Stimulated activated CD4-positive, alpha-beta T cell treated with anti-CD3 and anti-CD28 coated beads, TNF-alpha, amount 100 ng/mL, for 1 hour (primary cell): ENCODE data around the gene SLBP.

ENCODE experiments used
- DNase-seq, 3 donors: peaks; one replicate each; pipeline ENCODE4 v3.0.0-alpha.2; 2020; ENCODE audit warnings: low read depth in 3 of 3, low spot score in 1 of 3

Gene SLBP

GRCh38 chr4:1727117-1728031 is 15.3 kb upstream of the SLBP start:
- no peak for DNase-seq

- peak; percentile 80 to 92 (median 80) for DNase-seq
Observed at GRCh38 chr4:1726146-1726934, 14.2 kb upstream of the SLBP start.

DNA sequence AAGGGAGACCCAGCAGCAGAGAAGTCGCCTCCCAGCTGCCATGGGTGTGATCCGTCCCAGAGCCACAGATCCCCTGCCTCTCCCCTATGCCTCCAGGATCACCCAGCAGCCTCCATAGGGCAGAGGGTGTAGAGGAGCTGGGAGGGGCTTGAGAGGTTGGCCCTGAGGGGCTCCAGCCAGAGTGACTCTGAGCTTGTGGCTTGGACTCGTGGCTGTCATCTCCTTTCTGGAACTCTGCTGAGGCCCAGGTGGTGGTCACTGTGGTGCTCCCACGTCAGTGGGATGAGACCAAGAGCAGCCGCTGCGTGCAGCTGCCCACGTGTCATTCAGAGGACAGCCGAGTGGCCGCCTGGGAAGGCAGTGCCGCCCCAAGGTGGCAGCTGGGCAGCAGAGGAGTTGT is 13.4 kb upstream of the SLBP start:
- DNase-seq = no peak

DNA sequence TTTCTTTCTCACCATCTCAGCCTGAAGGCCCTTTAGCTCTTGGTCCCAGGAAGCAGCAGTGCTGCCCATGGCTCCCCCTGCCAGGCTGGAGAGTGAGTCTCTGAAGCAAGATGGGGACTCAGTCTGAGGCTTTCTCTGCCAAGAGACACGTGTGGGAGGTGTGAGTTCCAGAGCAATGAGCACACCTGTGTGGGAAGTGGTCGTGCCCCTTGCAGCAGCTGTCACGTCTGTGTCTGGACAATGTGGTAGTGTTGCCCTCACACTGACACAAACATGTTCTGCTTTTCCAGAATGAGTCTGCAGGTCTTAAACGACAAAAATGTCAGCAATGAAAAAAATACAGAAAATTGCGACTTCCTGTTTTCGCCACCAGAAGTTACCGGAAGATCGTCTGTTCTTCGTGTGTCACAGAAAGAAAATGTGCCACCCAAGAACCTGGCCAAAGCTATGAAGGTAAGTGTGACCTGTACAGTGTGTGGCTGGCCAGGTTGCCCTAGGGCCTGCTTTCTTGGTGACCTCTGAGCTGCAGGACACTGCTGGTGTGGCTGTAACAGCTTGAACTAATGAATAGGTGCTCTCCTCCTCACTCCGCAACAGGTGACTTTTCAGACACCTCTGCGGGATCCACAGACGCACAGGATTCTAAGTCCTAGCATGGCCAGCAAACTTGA is 11.1 kb upstream of the SLBP start:
- DNase-seq = no peak

DNA sequence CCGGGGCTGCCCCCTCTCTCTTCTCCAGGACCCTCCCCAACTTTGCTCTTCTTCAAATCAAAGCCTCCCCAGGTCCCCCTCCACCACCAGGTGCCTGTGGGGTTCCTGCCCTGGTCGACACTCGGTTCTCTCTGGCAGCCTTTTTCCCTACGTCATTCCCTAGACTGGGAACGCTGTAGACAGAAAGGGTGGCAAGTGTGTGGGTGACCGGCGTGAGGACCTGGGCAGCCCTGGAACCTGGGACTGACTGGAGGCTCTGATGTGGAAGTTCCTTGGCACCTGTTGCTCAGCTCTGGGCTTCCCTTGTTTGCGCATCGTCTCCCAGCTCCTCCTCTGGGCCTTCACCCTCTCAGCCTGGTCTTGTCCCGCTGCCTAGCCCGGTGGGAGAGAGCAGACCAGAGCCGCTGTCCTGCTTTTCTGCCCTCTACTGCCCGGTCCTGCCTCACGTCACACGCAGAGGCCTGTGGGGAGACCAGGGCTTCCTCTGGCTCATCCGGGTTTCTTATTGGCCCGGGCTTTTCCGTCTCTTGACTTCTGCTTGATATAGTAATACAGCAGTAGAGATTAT is 10.5 kb upstream of the SLBP start:
- DNase-seq = no peak

- no peak for DNase-seq
Observed at GRCh38 chr4:1721666-1722550, 9.8 kb upstream of the SLBP start.

DNA sequence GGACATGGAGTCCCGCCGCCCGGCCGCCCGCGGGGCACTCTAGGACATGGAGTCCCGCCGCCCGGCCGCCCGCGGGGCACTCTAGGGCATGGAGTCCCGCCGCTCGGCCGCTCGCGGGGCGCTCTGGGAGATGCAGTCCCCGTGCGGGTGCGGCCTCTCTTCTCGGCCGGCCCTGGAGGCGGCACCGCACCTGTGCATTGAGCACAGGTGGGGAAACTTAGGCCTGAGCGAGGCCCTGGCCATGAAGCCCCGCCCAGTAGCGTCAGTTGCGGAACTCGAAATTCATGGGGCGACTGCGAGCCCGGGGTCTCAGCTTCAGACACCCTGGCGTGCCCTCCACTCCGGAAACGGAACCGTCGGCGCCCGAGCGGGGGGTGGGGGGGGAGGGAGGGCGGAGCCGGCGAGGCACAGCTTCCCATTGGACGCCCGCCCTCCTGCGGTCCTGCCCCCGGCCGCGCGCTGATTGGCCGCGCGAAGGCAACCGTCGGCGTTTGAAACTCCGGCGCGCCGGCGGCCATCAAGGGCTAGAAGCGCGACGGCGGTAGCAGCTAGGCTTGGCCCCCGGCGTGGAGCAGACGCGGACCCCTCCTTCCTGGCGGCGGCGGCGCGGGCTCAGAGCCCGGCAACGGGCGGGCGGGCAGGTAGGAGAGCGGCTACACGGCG is 9.0 kb upstream of the SLBP start, which contains the start of the genes TACC3 and TMEM129:
TACC3 (plus strand) TSS at position 519 of the 663 bp plus-strand sequence. CDS start 1,901 bp downstream, outside the sequence.
TMEM129 (minus strand) TSS at position 321 of the 663 bp plus-strand sequence. CDS start 486 bp downstream, outside the sequence.
- peak; percentile 86 to 91 (median 90) for DNase-seq

GRCh38 chr4:1720163-1720983 is 8.3 kb upstream of the SLBP start:
- DNase-seq = peak in 1 of 3 donors; percentile 32

GRCh38 chr4:1718095-1718850 is 6.2 kb upstream of the SLBP start:
- DNase-seq = no peak

- DNase-seq = no peak
Observed at GRCh38 chr4:1717129-1718094, 5.3 kb upstream of the SLBP start.

GRCh38 chr4:1716065-1716945 is 4.2 kb upstream of the SLBP start:
- DNase-seq = no peak

DNA sequence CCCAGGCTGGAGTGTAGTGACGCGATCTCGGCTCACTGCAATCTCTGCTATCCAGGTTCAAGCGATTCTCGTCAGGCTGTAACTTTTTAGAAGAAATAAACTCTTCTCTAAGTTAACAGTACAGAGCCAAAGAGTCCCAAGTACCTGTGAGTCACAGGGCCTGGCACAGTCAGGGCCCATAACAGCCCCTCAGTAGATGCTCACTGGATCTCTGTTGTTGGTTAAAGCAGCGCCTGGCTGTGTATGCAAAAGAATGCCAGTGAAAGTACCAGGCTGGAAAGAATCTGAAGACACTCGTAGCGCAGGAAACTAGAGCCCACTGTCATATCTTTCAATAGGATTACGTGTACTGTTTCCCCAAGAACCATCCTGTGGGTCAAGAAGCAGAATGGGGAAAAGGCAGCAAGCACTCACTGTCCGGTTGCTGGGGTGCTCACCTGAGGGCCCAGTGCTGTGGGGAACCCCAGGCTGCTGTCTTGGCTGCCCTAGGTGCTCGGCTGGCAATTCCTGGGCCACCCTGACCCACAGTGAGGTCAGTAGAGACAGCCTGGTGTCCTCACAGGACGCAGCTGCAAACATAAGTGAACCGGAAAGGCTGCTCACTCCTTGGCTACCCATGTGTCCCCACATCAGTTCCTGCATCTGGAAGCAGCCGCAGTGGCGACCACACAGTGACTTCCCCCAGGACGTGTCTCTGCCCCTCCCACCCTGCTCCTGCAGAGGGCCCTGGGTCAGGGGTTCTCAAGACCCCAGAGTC is 3.1 kb upstream of the SLBP start:
- DNase-seq = no peak

DNA sequence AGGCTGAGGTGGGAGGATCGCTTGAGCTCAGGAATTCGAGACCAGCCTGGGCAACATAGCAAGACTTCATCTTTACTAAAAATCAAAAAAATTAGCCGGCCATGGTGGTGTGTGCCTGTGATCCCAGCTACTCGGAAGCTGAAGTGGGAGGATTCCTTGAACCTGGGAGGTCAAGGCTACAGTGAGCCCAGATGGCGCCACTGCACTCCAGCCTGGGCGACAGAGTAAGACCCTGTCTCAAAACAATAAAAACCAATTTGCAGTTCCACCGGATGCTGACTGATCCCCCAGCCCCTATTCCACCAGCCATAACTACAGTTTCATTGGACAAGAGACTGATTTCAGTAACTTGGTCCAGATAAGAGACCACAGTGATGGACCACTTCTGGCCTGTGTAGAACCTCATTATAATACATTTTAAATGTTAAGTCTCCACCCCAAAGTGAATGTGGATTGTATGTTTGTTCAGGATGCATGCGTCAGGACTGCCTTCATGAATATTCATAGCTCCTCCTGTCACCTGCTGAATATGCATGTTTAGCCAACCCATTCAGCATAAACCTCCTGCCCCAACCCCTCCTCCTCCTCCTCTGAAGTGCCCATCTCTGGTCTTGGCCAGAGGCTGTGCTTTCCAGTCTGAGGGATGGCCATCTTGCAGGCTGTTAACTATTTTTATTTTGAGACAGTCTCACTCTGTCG is 2.3 kb upstream of the SLBP start:
- no peak for DNase-seq
